Caco-2 (cell line): Measurements from ENCODE around the gene NFATC1. TPM values are rescaled to one million over a fixed set of nuclear protein-coding genes. Genes with fewer than 3 reads are reported as not detected.

Experiments used
- BruUV-seq: library from RNA; stranded (reverse); fragments of 400-500 nt; replicated peaks from 2 replicates; lab custom pipeline; 2021; lab: Mats Ljungman, UMichigan
- CTCF ChIA-PET: fragments of 300-600 bp; sonication (Branson Sonifier 250); formaldehyde crosslinking; loops from one replicate; lab custom pipeline; 2022; ENCODE audit warnings: antibody characterized with exemption; lab: Charles Lee
- POLR2A ChIA-PET: fragments of 300-600 bp; sonication (Branson Sonifier 250); formaldehyde crosslinking; loops from one replicate; lab custom pipeline; 2022; ENCODE audit warnings: antibody characterized with exemption; lab: Charles Lee
- DNase-seq, 2 experiments: peaks; one replicate each; pipeline versions ENCODE4 v3.0.0 to v3.0.0-alpha.2; 2020 to 2022
- H3K27me3 ChIP-seq: replicated peaks from 2 replicates; pipeline ENCODE4 v1.6.0; 2011; ENCODE audit warnings: low read length; ENCODE audit not compliant: control insufficient read depth, insufficient read depth
- H3K36me3 ChIP-seq: 2 replicates; pipeline ENCODE4 v1.5.1; 2011; ENCODE audit warnings: low read length; ENCODE audit not compliant: control insufficient read depth, insufficient read depth
- H3K4me1 ChIP-seq: fragments of 250-450 bp; sonication (Bioruptor Pico); 2 replicates; pipeline ENCODE4 v1.5.1; 2020; ENCODE audit warnings: mild to moderate bottlenecking
- H3K4me3 ChIP-seq: 2 replicates; pipeline ENCODE4 v1.5.1; 2011; ENCODE audit warnings: low read depth, mild to moderate bottlenecking, control low read depth, low read length
- H3K9me3 ChIP-seq: fragments of 250-450 bp; sonication (Bioruptor Pico); 2 replicates; pipeline ENCODE4 v1.5.1; 2020; ENCODE audit warnings: mild to moderate bottlenecking, moderate library complexity
- H3K27ac Mint-ChIP-seq: one replicate; pipeline ENCODE4 v1.8.0; 2022; ENCODE audit warnings: mixed read lengths; ENCODE audit not compliant: unreplicated experiment
- H3K27me3 Mint-ChIP-seq: one replicate; pipeline ENCODE4 v1.8.0; 2022; ENCODE audit warnings: mixed read lengths; ENCODE audit not compliant: insufficient read depth, unreplicated experiment
- H3K36me3 Mint-ChIP-seq: one replicate; pipeline ENCODE4 v1.8.0; 2022; ENCODE audit warnings: mild to moderate bottlenecking, mixed read lengths; ENCODE audit not compliant: insufficient read depth, unreplicated experiment
- H3K4me1 Mint-ChIP-seq: one replicate; pipeline ENCODE4 v1.8.0; 2022; ENCODE audit warnings: low read depth, mixed read lengths; ENCODE audit not compliant: unreplicated experiment
- H3K4me3 Mint-ChIP-seq: one replicate; pipeline ENCODE4 v1.8.0; 2022; ENCODE audit warnings: mild to moderate bottlenecking, moderate library complexity, mixed read lengths; ENCODE audit not compliant: unreplicated experiment
- H3K9me3 Mint-ChIP-seq: one replicate; pipeline ENCODE4 v1.8.0; 2022; ENCODE audit warnings: mixed read lengths; ENCODE audit not compliant: unreplicated experiment
- intact Hi-C: fragments of 100-400 bp; cut with micrococcal nuclease; formaldehyde crosslinking; loops from one replicate; pipeline ENCODE4 v1.10.0; 2022; ENCODE audit not compliant: unreplicated experiment
- total RNA-seq: library from RNA; stranded (reverse); gene quantifications from 2 replicates; pipeline ENCODE4 v1.2.3, GENCODE V29; 2022
- TF ChIP-seq, protein P1 (sequence below), 2 experiments: fragments of 200-600 bp in 1 of 2; IDR thresholded peaks; 1 replicate in 1 of 2; 2 replicates in 1 of 2; pipeline versions ENCODE4 v1.5.1 to v1.8.0; 2011 to 2022; ENCODE audit warnings: antibody characterized with exemption in 1 of 2, control low read depth in 1 of 2, inconsistent platforms in 1 of 2, low read depth in 1 of 2, low read length in 1 of 2, mild to moderate bottlenecking in 1 of 2, moderate library complexity in 1 of 2; ENCODE audit not compliant: insufficient read depth in 1 of 2, severe bottlenecking in 1 of 2, unreplicated experiment in 1 of 2

Gene NFATC1
- total RNA-seq, 1 experiment from 2014 or later: 0.66 TPM

DNA sequence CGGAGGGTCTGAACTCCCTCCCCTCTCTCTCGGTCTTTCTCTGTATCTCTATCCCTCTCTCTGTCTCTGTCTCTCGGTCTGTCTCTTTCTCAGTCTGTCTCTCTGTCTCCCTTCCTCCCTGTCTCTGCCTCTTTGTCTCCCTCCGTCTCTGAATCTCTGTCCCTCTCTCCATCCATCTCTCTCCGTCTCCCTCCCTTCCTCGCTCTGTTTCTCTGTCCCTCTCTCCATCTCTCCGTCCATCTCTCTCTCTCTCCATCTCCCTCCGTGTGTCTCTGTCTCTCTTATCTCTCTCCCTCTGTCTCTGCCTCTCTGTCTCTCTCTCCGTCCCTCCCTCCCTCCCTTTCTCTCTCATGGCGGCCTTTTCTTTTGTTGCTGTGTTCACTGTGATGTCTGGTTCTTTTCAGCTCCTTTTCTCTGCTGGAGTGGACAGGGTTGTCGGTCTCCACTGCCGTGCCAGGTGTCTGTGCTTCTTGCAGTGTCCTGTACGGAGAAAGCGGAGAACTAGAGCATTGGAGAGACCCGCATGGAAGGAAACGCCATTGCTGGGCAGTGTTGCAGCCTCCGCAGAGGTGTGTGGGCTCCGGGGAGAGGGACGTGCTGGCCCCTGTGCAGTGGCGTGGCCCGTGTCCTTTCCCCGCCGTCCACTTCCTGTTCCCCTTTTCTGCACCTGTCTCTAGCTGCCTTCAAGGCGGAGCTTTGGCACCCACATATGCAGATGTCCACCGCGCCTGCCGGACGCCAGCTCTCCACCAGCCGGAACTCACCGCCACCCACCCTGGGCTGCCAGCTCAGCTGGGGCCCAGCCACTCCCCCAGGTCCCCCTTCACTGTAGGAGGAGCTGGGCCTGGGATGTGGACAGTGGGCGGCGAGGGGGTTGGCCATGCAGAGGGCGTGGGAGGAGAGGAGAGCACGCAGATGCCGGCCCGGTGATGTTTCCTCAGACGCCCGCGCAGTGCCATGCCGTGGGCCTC, 113.1 kb downstream of the NFATC1 start:
- no peaks in the 10 kb centered on the region for H3K4me1 ChIP-seq
- ChIA-PET POLR2A (no interaction called here), CTCF (no interaction called here)
- TF ChIP-seq, protein P1, sequence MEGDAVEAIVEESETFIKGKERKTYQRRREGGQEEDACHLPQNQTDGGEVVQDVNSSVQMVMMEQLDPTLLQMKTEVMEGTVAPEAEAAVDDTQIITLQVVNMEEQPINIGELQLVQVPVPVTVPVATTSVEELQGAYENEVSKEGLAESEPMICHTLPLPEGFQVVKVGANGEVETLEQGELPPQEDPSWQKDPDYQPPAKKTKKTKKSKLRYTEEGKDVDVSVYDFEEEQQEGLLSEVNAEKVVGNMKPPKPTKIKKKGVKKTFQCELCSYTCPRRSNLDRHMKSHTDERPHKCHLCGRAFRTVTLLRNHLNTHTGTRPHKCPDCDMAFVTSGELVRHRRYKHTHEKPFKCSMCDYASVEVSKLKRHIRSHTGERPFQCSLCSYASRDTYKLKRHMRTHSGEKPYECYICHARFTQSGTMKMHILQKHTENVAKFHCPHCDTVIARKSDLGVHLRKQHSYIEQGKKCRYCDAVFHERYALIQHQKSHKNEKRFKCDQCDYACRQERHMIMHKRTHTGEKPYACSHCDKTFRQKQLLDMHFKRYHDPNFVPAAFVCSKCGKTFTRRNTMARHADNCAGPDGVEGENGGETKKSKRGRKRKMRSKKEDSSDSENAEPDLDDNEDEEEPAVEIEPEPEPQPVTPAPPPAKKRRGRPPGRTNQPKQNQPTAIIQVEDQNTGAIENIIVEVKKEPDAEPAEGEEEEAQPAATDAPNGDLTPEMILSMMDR (IDR thresholded peaks at IDR 0.05; ENCODE audit: insufficient read depth in 1 of 2, low read depth in 1 of 2, low read length in 1 of 2, severe bottlenecking in 1 of 2, unreplicated experiment in 1 of 2): no peak
- H3K27me3 ChIP-seq: no peaks in the 10 kb centered on the region
- no peaks in the 10 kb centered on the region for H3K9me3 ChIP-seq
- H3K36me3 ChIP-seq: no peaks in the 10 kb centered on the region
- DNase-seq: no peak
- Mint-ChIP-seq H3K27ac (no peak overlapping the region), H3K4me3 (no peak overlapping the region), H3K36me3 (no peaks in the 10 kb centered on the region), H3K4me1 (no peaks in the 10 kb centered on the region), H3K27me3 (peaks cover 7% of the 10 kb centered on the region), H3K9me3 (no peaks in the 10 kb centered on the region)
- no peak overlapping the region for H3K4me3 ChIP-seq
- BruUV-seq: no TSS peak
- intact Hi-C loops: no loop called here

DNA sequence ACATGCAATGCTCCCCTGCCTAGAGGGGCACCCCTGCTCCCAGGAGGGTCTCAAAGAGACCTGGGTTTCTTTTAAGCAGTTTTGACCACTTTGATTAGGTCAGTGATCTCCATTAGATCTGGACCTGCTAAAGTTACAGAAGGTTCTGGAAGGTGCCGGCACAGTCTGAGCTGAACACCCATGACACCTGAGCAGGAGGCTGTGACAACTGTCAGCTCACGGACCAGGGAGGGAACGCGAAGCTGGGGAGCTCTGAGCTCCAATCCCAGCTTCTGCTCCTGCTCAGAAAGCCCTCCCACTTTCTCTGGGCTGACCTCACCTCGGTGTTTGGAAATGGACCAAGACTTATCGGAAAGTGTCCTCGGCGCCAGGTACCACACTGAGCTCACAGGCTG, 113.8 kb downstream of the NFATC1 start:
- peaks cover 7% of the 10 kb centered on the region for H3K27me3 Mint-ChIP-seq
- H3K4me3 Mint-ChIP-seq: no peak overlapping the region
- BruUV-seq: no TSS peak
- H3K27me3 ChIP-seq: no peaks in the 10 kb centered on the region
- H3K4me1 ChIP-seq: no peaks in the 10 kb centered on the region
- no peak overlapping the region for H3K4me3 ChIP-seq
- intact Hi-C loops: no loop called here
- no peaks in the 10 kb centered on the region for H3K9me3 ChIP-seq
- TF ChIP-seq, protein P1 (IDR thresholded peaks at IDR 0.05; ENCODE audit: insufficient read depth in 1 of 2, low read depth in 1 of 2, low read length in 1 of 2, severe bottlenecking in 1 of 2, unreplicated experiment in 1 of 2): no peak
- no peak overlapping the region for H3K27ac Mint-ChIP-seq
- no peaks in the 10 kb centered on the region for H3K9me3 Mint-ChIP-seq
- H3K36me3 Mint-ChIP-seq: no peaks in the 10 kb centered on the region
- no peaks in the 10 kb centered on the region for H3K36me3 ChIP-seq
- DNase-seq: no peak
- POLR2A ChIA-PET: no interaction called here
- CTCF ChIA-PET: no interaction called here
- no peaks in the 10 kb centered on the region for H3K4me1 Mint-ChIP-seq

DNA sequence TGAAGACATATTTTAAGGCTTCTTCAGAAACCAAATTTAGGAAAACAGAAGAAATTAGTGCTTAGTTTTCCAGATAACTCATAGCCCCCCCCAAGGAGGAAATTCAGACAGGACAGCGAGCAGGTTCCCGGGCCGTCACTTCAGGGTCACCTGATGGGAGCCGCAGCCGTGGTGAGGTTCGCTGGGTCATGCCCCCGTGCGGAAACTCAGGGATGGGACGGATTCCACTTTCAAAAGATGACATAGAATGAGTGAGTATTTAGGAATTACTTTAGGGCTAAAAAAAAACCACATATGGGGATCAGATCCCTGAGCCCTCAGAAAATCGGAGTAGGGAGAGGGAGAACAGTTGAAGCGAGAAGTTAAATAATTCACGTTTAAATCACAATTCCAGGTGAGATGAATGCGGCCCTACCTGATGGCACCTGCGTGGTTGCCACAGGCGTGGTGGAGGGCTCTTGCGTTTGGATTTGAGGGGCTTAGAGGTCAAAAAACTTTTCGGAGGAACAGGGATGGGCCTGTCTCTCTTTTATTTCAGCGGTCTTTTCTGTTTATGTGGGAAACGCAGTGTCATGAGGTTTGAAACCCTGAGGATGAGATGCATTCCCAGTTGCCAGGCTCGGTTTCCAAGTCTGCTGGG, 114.4 kb downstream of the NFATC1 start:
- Mint-ChIP-seq H3K27ac (no peak overlapping the region), H3K4me1 (no peaks in the 10 kb centered on the region), H3K27me3 (peaks cover 7% of the 10 kb centered on the region), H3K9me3 (no peaks in the 10 kb centered on the region), H3K36me3 (no peaks in the 10 kb centered on the region), H3K4me3 (no peak overlapping the region)
- POLR2A ChIA-PET: no interaction called here
- intact Hi-C loops: no loop called here
- H3K4me1 ChIP-seq: no peaks in the 10 kb centered on the region
- H3K4me3 ChIP-seq: no peak overlapping the region
- DNase-seq: no peak
- H3K36me3 ChIP-seq: no peaks in the 10 kb centered on the region
- no TSS peak for BruUV-seq
- no peaks in the 10 kb centered on the region for H3K9me3 ChIP-seq
- H3K27me3 ChIP-seq: no peaks in the 10 kb centered on the region
- TF ChIP-seq, protein P1 (IDR thresholded peaks at IDR 0.05; ENCODE audit: insufficient read depth in 1 of 2, low read depth in 1 of 2, low read length in 1 of 2, severe bottlenecking in 1 of 2, unreplicated experiment in 1 of 2): no peak
- CTCF ChIA-PET: no interaction called here
